Measurements from ENCODE around the gene NEUROG2. TPM values are rescaled to one million over a fixed set of nuclear protein-coding genes. Genes with fewer than 3 reads are reported as not detected.

The NEUROG2 gene
- total RNA-seq, 2 experiments from 2014 or later: not detected

DNA sequence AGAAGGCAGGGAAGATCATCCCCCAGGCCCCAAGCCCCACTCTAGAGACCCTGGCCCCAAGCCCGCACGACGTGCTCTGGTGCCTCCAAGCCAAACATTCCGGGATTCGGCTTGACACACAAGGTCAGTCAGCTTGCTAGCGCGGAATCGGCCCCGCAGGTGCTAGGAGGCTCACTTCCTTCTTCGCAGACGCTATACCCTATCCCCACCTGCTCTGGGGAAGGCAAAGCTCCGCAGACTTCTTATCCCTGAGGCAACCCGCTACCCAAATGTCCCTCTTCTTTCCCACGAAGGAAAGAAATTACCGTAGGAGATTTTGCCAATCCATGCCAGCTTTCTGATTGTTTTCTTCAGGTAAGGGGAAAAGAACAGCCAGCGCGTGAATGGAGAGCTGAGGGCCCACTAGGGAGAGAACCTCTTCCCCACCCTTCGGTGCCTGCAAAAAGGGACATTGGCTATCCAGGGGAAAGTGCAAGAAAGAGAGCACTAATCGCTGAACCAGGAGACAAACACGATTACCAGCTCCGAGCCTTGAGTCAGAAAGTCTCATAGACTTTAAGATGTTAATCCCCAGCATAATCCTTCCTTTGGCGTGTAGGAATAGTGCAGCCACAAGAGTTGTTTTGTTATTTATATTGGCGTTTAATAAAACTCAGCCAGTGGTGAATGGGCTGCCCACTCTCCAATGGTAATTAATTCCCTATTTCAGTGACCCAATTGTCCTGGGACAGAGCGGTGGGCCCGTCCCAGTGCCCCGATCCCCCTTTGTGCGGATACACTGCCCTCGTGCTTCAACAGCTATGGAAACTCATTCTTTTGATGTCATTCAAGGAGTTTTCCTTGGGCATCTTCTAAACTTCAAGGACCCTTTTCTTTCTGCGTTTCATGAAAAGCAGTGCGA, 5.4 kb upstream of the NEUROG2 start:
- H3K4me3 ChIP-seq (ENCODE audit: low read length): no peak overlapping the region
- peaks cover 47% of the 10 kb centered on the region for H3K4me1 ChIP-seq (ENCODE audit: insufficient read depth, low read length)
- TF ChIP-seq, protein P1, sequence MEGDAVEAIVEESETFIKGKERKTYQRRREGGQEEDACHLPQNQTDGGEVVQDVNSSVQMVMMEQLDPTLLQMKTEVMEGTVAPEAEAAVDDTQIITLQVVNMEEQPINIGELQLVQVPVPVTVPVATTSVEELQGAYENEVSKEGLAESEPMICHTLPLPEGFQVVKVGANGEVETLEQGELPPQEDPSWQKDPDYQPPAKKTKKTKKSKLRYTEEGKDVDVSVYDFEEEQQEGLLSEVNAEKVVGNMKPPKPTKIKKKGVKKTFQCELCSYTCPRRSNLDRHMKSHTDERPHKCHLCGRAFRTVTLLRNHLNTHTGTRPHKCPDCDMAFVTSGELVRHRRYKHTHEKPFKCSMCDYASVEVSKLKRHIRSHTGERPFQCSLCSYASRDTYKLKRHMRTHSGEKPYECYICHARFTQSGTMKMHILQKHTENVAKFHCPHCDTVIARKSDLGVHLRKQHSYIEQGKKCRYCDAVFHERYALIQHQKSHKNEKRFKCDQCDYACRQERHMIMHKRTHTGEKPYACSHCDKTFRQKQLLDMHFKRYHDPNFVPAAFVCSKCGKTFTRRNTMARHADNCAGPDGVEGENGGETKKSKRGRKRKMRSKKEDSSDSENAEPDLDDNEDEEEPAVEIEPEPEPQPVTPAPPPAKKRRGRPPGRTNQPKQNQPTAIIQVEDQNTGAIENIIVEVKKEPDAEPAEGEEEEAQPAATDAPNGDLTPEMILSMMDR (IDR thresholded peaks at IDR 0.05): no peak
- DNase-seq: peak in 1 of 14 experiments; percentile 20
- peaks cover 67 to 77% of the 10 kb centered on the region in 2 experiments for H3K27me3 ChIP-seq (ENCODE audit: control insufficient read depth in 1 of 2, insufficient read depth in 2 of 2, low read length in 2 of 2)
- H3K4me3 Mint-ChIP-seq: peak overlapping the region; percentile 47
- H3K27me3 Mint-ChIP-seq: peaks cover 95% of the 10 kb centered on the region
- no peak for ATAC-seq (ENCODE audit: poor library complexity)
- intact Hi-C loops (cut with DNase I, micrococcal nuclease): loop anchor here (5.0 kb wide), 2 partner anchors 116 to 289 kb away; partner anchors contain the start of genes AP1AR (in 2 of the 2), LARP7 (in 1 of the 2) and ZGRF1 (in 1 of the 2)
- no peaks in the 10 kb centered on the region for H3K36me3 Mint-ChIP-seq (ENCODE audit: low read depth)
- no peaks in the 10 kb centered on the region for H3K36me3 ChIP-seq (ENCODE audit: insufficient read depth, low read length)
- no peak overlapping the region for H3K27ac ChIP-seq (ENCODE audit: low read depth in 1 of 2, low read length in 2 of 2)
- H3K9me3 ChIP-seq (ENCODE audit: control insufficient read depth in 1 of 2, insufficient read depth in 1 of 2, low read length in 2 of 2): peaks cover 9 to 34% of the 10 kb centered on the region in 2 experiments
- ChIA-PET POLR2A (interaction anchor here (1.3 to 1.6 kb wide), 2 partner anchors 10 to 235 kb away, joined by 3 to 4 read pairs; partner anchors contain the start of gene TIFA), CTCF (interaction anchor here (1.4 kb wide), 1 partner anchor 193 kb away, joined by 3 read pairs; no protein-coding TSS in a partner anchor)
- H3K9me3 Mint-ChIP-seq: peaks cover 6% of the 10 kb centered on the region
- H3K27ac Mint-ChIP-seq: no peak overlapping the region
- peaks cover 75% of the 10 kb centered on the region for H3K4me1 Mint-ChIP-seq (ENCODE audit: low read depth)

DNA sequence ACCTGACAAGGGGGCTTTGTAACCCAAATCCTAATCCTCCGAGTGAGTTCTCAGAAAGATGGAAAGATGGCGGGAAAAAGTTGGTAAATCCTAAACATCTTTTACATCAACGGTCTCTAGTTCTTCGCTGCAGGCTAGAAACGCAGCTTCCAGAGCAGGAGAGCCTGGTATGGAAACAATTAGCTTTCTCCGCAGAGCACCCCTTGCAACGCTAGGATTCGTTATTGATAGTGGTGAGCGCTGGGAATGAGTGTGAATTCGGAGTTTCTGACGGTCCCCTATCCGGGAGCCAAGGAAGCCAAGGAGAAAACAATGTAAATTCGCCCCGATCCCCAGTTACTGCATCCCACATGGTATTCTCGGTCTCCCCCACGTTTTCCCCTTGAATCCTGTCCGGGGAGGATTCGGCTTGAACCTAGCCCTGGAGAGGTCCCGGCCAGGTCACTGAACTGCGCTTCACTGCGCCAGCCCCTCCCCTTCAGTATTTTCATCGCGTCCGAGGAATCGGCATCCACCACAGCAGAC, 4.7 kb upstream of the NEUROG2 start:
- no peaks in the 10 kb centered on the region for H3K36me3 Mint-ChIP-seq (ENCODE audit: low read depth)
- H3K27me3 ChIP-seq (ENCODE audit: control insufficient read depth in 1 of 2, insufficient read depth in 2 of 2, low read length in 2 of 2): peaks cover 70 to 84% of the 10 kb centered on the region in 2 experiments
- H3K9me3 ChIP-seq (ENCODE audit: control insufficient read depth in 1 of 2, insufficient read depth in 1 of 2, low read length in 2 of 2): peaks cover 9 to 35% of the 10 kb centered on the region in 2 experiments
- peaks cover 6% of the 10 kb centered on the region for H3K9me3 Mint-ChIP-seq
- ChIA-PET CTCF (no interaction called here), POLR2A (interaction anchor here (1.3 to 1.6 kb wide), 2 partner anchors 9 to 235 kb away, joined by 3 to 4 read pairs; partner anchors contain the start of gene TIFA)
- peaks cover 96% of the 10 kb centered on the region for H3K27me3 Mint-ChIP-seq
- ATAC-seq (ENCODE audit: poor library complexity) (no peak), DNase-seq (no peak)
- H3K27ac Mint-ChIP-seq: no peak overlapping the region
- H3K4me1 Mint-ChIP-seq (ENCODE audit: low read depth): peaks cover 82% of the 10 kb centered on the region
- TF ChIP-seq, protein P1 (IDR thresholded peaks at IDR 0.05): no peak
- intact Hi-C loops (cut with DNase I, micrococcal nuclease): loop anchor here (5.0 kb wide), 2 partner anchors 117 to 288 kb away; partner anchors contain the start of genes AP1AR (in 2 of the 2), LARP7 (in 1 of the 2) and ZGRF1 (in 1 of the 2)
- no peak overlapping the region for H3K4me3 ChIP-seq (ENCODE audit: low read length)
- H3K4me1 ChIP-seq (ENCODE audit: insufficient read depth, low read length): peaks cover 54% of the 10 kb centered on the region
- peak overlapping the region; percentile 47 for H3K4me3 Mint-ChIP-seq
- H3K36me3 ChIP-seq (ENCODE audit: insufficient read depth, low read length): no peaks in the 10 kb centered on the region
- no peak overlapping the region for H3K27ac ChIP-seq (ENCODE audit: low read depth in 1 of 2, low read length in 2 of 2)

All from CD4-positive, alpha-beta T cell (primary cell).